GM23338 (cell line): ENCODE measurements around the gene NUBPL. TPM values are rescaled to one million over a fixed set of nuclear protein-coding genes. Genes with fewer than 3 reads are reported as not detected.

Source experiments
- ATAC-seq: fragments of 200-7000 bp; cut with Tn5 transposase; 3 replicates; pipeline ENCODE4 v1.9.1; 2020
- DNase-seq: peaks from one replicate; pipeline ENCODE4 v3.0.0-alpha.2; 2015; ENCODE audit warnings: low spot score
- H2AFZ ChIP-seq: fragments of 200-600 bp; sonication (generic); 2 replicates; pipeline ENCODE4 v1.8.0; 2016; ENCODE audit warnings: antibody characterized with exemption, mild to moderate bottlenecking, moderate library complexity
- H3F3A ChIP-seq: fragments of 200-600 bp; sonication (generic); replicated peaks from 2 replicates; pipeline ENCODE4 v1.8.0; 2017; ENCODE audit warnings: antibody characterized with exemption, mixed run types, low read depth
- H3K27ac ChIP-seq: fragments of 200-600 bp; sonication (generic); 2 replicates; pipeline ENCODE4 v1.6.1; 2016; ENCODE audit warnings: low read depth
- H3K27me3 ChIP-seq: fragments of 200-600 bp; sonication (generic); 2 replicates; pipeline ENCODE4 v1.8.0; 2016; ENCODE audit warnings: mild to moderate bottlenecking, mixed run types, moderate library complexity; ENCODE audit not compliant: insufficient read depth
- H3K36me3 ChIP-seq: fragments of 200-600 bp; sonication (generic); 2 replicates; pipeline ENCODE4 v1.8.0; 2016; ENCODE audit warnings: mild to moderate bottlenecking; ENCODE audit not compliant: insufficient read depth
- H3K4me1 ChIP-seq: fragments of 200-600 bp; sonication (generic); 2 replicates; pipeline ENCODE4 v1.8.0; 2016; ENCODE audit warnings: mild to moderate bottlenecking, moderate library complexity; ENCODE audit not compliant: insufficient read depth
- H3K4me2 ChIP-seq: fragments of 200-600 bp; sonication (generic); 2 replicates; pipeline ENCODE4 v1.7.1; 2017; ENCODE audit warnings: mixed run types
- H3K4me3 ChIP-seq: fragments of 200-600 bp; sonication (generic); 2 replicates; pipeline ENCODE4 v1.6.1; 2016; ENCODE audit warnings: mixed run types
- H3K79me2 ChIP-seq: fragments of 200-600 bp; sonication (generic); replicated peaks from 2 replicates; pipeline ENCODE4 v1.8.0; 2017; ENCODE audit warnings: mild to moderate bottlenecking; ENCODE audit not compliant: insufficient read depth
- H3K9me2 ChIP-seq: fragments of 200-600 bp; sonication (generic); 2 replicates; pipeline ENCODE4 v1.8.0; 2017; ENCODE audit not compliant: insufficient read depth
- H4K20me1 ChIP-seq: fragments of 200-600 bp; sonication (generic); replicated peaks from 2 replicates; pipeline ENCODE4 v1.8.0; 2017; ENCODE audit warnings: mild to moderate bottlenecking; ENCODE audit not compliant: insufficient read depth
- H3K27ac Mint-ChIP-seq: 2 replicates; pipeline ENCODE4 v1.8.0; 2020; ENCODE audit warnings: inconsistent platforms, mild to moderate bottlenecking, moderate library complexity, mixed read lengths
- H3K27me3 Mint-ChIP-seq: 3 replicates; pipeline ENCODE4 v1.8.0; 2022; ENCODE audit warnings: low read depth, mild to moderate bottlenecking, moderate library complexity, mixed read lengths, inconsistent platforms; ENCODE audit not compliant: insufficient read depth, poor library complexity
- H3K36me3 Mint-ChIP-seq: 3 replicates; pipeline ENCODE4 v1.8.0; 2021; ENCODE audit warnings: low read depth, mild to moderate bottlenecking, inconsistent platforms, moderate library complexity, mixed read lengths
- H3K4me1 Mint-ChIP-seq: 3 replicates; pipeline ENCODE4 v1.8.0; 2020; ENCODE audit warnings: mild to moderate bottlenecking, inconsistent platforms, mixed read lengths
- H3K4me3 Mint-ChIP-seq: 3 replicates; pipeline ENCODE4 v1.8.0; 2021; ENCODE audit warnings: moderate library complexity, mild to moderate bottlenecking, inconsistent platforms, mixed read lengths
- H3K9me3 Mint-ChIP-seq: 3 replicates; pipeline ENCODE4 v1.8.0; 2020; ENCODE audit warnings: moderate library complexity, mild to moderate bottlenecking, inconsistent platforms, mixed read lengths
- CREB1 ChIP-seq: fragments of 250-450 bp; sonication (Bioruptor Pico); IDR thresholded peaks from 2 replicates; pipeline ENCODE4 v1.5.0; 2020; ENCODE audit warnings: low read depth, mild to moderate bottlenecking, moderate library complexity
- EZH2 ChIP-seq: fragments of 200-600 bp; sonication (generic); IDR thresholded peaks from one replicate; pipeline ENCODE4 v1.8.0; 2017; ENCODE audit warnings: antibody characterized with exemption, mild to moderate bottlenecking, low read depth; ENCODE audit not compliant: unreplicated experiment
- EZH2phosphoT487 ChIP-seq: fragments of 200-600 bp; sonication (generic); IDR thresholded peaks from one replicate; pipeline ENCODE4 v1.8.1; 2018; ENCODE audit warnings: antibody characterized with exemption; ENCODE audit not compliant: unreplicated experiment
- JUNB ChIP-seq: IDR thresholded peaks from one replicate; pipeline ENCODE4 v1.6.1; 2016; ENCODE audit warnings: antibody characterized with exemption; ENCODE audit not compliant: unreplicated experiment
- NANOG ChIP-seq: IDR thresholded peaks from 2 replicates; pipeline ENCODE4 v1.6.1; 2016; ENCODE audit warnings: antibody characterized with exemption, borderline replicate concordance
- POLR2AphosphoS5 ChIP-seq: IDR thresholded peaks from 2 replicates; pipeline ENCODE4 v1.6.1; 2016; ENCODE audit warnings: antibody characterized with exemption, low read depth
- STAT1 ChIP-seq: IDR thresholded peaks from one replicate; pipeline ENCODE4 v1.6.1; 2016; ENCODE audit warnings: antibody characterized with exemption; ENCODE audit not compliant: unreplicated experiment
- ZNF114 ChIP-seq: fragments of 250-450 bp; sonication (Bioruptor Pico); IDR thresholded peaks from 2 replicates; pipeline ENCODE4 v1.5.0; 2020; ENCODE audit warnings: mild to moderate bottlenecking, moderate library complexity
- ZNF331 ChIP-seq: fragments of 250-450 bp; sonication (Bioruptor Pico); IDR thresholded peaks from 2 replicates; pipeline ENCODE4 v1.5.0; 2020; ENCODE audit warnings: low read depth, mild to moderate bottlenecking, moderate library complexity
- ZNF462 ChIP-seq: fragments of 250-450 bp; sonication (Bioruptor Pico); IDR thresholded peaks from 2 replicates; pipeline ENCODE4 v1.5.0; 2020; ENCODE audit warnings: mild to moderate bottlenecking, moderate library complexity
- polyA plus RNA-seq: library from polyadenylated mRNA; unstranded; fragments of >200 nt; fragmentation: Nextera tagmentation; extraction: Ambion mirVana; gene quantifications from 2 replicates; pipeline ENCODE4 v1.2.1, GENCODE V29; 2016
- total RNA-seq: library from RNA; depleted of rRNA; stranded (reverse); fragments of >200 nt; shearing (Covaris generic); gene quantifications from 2 replicates; pipeline ENCODE4 v1.2.3, GENCODE V29; 2014
- TF ChIP-seq, protein P1 (sequence below), 2 experiments: fragments of 200-600 bp in 1 of 2; sonication (generic) in 1 of 2; conservative IDR thresholded peaks; 2 replicates each; pipeline versions ENCODE4 v1.5.1 to v1.6.1; 2016 to 2017; ENCODE audit warnings: antibody characterized with exemption in 2 of 2, low read depth in 2 of 2, mild to moderate bottlenecking in 2 of 2, moderate library complexity in 1 of 2
- TF ChIP-seq, protein P2 (sequence below): IDR thresholded peaks from 2 replicates; pipeline ENCODE4 v1.6.1; 2016; ENCODE audit warnings: antibody characterized with exemption
- TF ChIP-seq, protein P3 (sequence below): IDR thresholded peaks from one replicate; pipeline ENCODE4 v1.6.1; 2018; ENCODE audit warnings: antibody characterized with exemption; ENCODE audit not compliant: unreplicated experiment

Gene NUBPL
- total and polyA plus RNA-seq, 2 experiments from 2014 or later, result 6.1 to 20.7 TPM

DNA sequence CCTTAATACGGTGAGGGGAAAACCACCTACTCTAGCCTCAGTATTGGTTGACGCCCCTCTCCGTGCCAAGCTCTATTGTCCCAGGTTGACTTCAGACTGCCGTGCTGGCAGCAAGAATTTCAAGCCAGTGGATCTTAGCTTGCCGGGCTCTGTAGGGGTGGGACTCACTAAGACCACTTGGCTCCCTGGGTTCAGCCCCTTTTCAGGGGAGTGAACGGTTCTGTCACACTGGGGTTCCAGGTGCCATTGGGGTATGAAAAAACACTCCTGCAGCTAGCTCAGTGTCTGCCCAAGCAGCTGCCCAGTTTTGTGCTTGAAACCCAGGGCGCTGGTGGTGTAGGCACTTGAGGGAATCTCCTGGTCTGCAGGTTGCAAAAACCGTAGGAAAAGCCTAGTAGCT, 107.1 kb downstream of the NUBPL start:
- Histone ChIP-seq H3K36me3 (no peaks in the 10 kb centered on the region), H3F3A (no peaks in the 10 kb centered on the region), H3K4me3 (no peak overlapping the region), H3K27me3 (no peaks in the 10 kb centered on the region), H2AFZ (no peak overlapping the region), H3K9me2 (no peaks in the 10 kb centered on the region), H3K27ac (no peak overlapping the region), H3K4me1 (no peaks in the 10 kb centered on the region), H3K4me2 (no peak overlapping the region), H4K20me1 (no peaks in the 10 kb centered on the region), H3K79me2 (no peaks in the 10 kb centered on the region)
- H3K27me3 Mint-ChIP-seq, result peaks cover 4% of the 10 kb centered on the region
- no peaks in the 10 kb centered on the region for H3K4me1 Mint-ChIP-seq
- H3K9me3 Mint-ChIP-seq, result peaks cover 19% of the 10 kb centered on the region
- DNase-seq (no peak), ATAC-seq (no peak)
- H3K27ac Mint-ChIP-seq, result no peak overlapping the region
- TF ChIP-seq CREB1 (CRISPR knock-in tag) (no peak), EZH2 (no peak), NANOG (no peak), ZNF462 (no peak), POLR2AphosphoS5 (no peak), ZNF331 (CRISPR knock-in tag) (no peak), ZNF114 (CRISPR knock-in tag) (no peak), JUNB (no peak), EZH2phosphoT487 (no peak), STAT1 (no peak)
- TF ChIP-seq, protein P1, sequence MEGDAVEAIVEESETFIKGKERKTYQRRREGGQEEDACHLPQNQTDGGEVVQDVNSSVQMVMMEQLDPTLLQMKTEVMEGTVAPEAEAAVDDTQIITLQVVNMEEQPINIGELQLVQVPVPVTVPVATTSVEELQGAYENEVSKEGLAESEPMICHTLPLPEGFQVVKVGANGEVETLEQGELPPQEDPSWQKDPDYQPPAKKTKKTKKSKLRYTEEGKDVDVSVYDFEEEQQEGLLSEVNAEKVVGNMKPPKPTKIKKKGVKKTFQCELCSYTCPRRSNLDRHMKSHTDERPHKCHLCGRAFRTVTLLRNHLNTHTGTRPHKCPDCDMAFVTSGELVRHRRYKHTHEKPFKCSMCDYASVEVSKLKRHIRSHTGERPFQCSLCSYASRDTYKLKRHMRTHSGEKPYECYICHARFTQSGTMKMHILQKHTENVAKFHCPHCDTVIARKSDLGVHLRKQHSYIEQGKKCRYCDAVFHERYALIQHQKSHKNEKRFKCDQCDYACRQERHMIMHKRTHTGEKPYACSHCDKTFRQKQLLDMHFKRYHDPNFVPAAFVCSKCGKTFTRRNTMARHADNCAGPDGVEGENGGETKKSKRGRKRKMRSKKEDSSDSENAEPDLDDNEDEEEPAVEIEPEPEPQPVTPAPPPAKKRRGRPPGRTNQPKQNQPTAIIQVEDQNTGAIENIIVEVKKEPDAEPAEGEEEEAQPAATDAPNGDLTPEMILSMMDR (conservative IDR thresholded peaks at IDR 0.05; ENCODE audit: low read depth in 2 of 2), result no peak
- TF ChIP-seq, protein P2, sequence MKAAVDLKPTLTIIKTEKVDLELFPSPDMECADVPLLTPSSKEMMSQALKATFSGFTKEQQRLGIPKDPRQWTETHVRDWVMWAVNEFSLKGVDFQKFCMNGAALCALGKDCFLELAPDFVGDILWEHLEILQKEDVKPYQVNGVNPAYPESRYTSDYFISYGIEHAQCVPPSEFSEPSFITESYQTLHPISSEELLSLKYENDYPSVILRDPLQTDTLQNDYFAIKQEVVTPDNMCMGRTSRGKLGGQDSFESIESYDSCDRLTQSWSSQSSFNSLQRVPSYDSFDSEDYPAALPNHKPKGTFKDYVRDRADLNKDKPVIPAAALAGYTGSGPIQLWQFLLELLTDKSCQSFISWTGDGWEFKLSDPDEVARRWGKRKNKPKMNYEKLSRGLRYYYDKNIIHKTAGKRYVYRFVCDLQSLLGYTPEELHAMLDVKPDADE, result no peak
- TF ChIP-seq, protein P3, sequence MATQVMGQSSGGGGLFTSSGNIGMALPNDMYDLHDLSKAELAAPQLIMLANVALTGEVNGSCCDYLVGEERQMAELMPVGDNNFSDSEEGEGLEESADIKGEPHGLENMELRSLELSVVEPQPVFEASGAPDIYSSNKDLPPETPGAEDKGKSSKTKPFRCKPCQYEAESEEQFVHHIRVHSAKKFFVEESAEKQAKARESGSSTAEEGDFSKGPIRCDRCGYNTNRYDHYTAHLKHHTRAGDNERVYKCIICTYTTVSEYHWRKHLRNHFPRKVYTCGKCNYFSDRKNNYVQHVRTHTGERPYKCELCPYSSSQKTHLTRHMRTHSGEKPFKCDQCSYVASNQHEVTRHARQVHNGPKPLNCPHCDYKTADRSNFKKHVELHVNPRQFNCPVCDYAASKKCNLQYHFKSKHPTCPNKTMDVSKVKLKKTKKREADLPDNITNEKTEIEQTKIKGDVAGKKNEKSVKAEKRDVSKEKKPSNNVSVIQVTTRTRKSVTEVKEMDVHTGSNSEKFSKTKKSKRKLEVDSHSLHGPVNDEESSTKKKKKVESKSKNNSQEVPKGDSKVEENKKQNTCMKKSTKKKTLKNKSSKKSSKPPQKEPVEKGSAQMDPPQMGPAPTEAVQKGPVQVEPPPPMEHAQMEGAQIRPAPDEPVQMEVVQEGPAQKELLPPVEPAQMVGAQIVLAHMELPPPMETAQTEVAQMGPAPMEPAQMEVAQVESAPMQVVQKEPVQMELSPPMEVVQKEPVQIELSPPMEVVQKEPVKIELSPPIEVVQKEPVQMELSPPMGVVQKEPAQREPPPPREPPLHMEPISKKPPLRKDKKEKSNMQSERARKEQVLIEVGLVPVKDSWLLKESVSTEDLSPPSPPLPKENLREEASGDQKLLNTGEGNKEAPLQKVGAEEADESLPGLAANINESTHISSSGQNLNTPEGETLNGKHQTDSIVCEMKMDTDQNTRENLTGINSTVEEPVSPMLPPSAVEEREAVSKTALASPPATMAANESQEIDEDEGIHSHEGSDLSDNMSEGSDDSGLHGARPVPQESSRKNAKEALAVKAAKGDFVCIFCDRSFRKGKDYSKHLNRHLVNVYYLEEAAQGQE, result no peak
- no peak overlapping the region for H3K4me3 Mint-ChIP-seq
- H3K36me3 Mint-ChIP-seq, result peaks cover 5% of the 10 kb centered on the region; the same call in 1 of the 3 replicates
